GM18861 (cell line): ENCODE measurements around the gene FHAD1.
"Not testable (repeated sequence)": the region's sequence is repeated elsewhere in the genome, so short reads cannot be mapped to it uniquely, and the experiment has no call there.

Source experiments
- ATAC-seq: cut with Tn5 transposase; IDR thresholded peaks from one replicate; pipeline ENCODE4 v1.9.1; 2021; ENCODE audit not compliant: unreplicated experiment

The FHAD1 gene

GRCh38 chr1:15430787-15431570 lies 184.0 kb downstream of the FHAD1 start:
- ATAC-seq = no peak

- no peak for ATAC-seq
Observed at GRCh38 chr1:15431571-15431948, 184.5 kb downstream of the FHAD1 start.

GRCh38 chr1:15432324-15432723 lies 185.3 kb downstream of the FHAD1 start:
- ATAC-seq = no peak

GRCh38 chr1:15433471-15433870 lies 186.4 kb downstream of the FHAD1 start:
- ATAC-seq = no peak

GRCh38 chr1:15434739-15435138 lies 187.7 kb downstream of the FHAD1 start:
- ATAC-seq = not testable (repeated sequence)

GRCh38 chr1:15435239-15436077 lies 188.4 kb downstream of the FHAD1 start:
- ATAC-seq = no peak

GRCh38 chr1:15436881-15437442 lies 189.9 kb downstream of the FHAD1 start:
- ATAC-seq = no peak

- no peak for ATAC-seq
Observed at GRCh38 chr1:15439325-15439724, 192.3 kb downstream of the FHAD1 start.

GRCh38 chr1:15440357-15440756 lies 193.3 kb downstream of the FHAD1 start:
- ATAC-seq = no peak

GRCh38 chr1:15441247-15441646 lies 194.2 kb downstream of the FHAD1 start:
- no peak for ATAC-seq

- no peak for ATAC-seq
Observed at GRCh38 chr1:15442119-15442518, 195.1 kb downstream of the FHAD1 start.

- no peak for ATAC-seq
Observed at GRCh38 chr1:15442759-15443158, 195.7 kb downstream of the FHAD1 start.

GRCh38 chr1:15443281-15443680 lies 196.3 kb downstream of the FHAD1 start:
- no peak for ATAC-seq

GRCh38 chr1:15444468-15445389 lies 197.7 kb downstream of the FHAD1 start:
- ATAC-seq = no peak

- no peak for ATAC-seq
Observed at GRCh38 chr1:15445390-15446122, 198.5 kb downstream of the FHAD1 start.

- ATAC-seq = no peak
Observed at GRCh38 chr1:15446212-15446611, 199.2 kb downstream of the FHAD1 start.
